Gastroesophageal sphincter (tissue), 4 donors: ENCODE data around the gene LST1. TPM values are rescaled to one million over a fixed set of nuclear protein-coding genes. Genes with fewer than 3 reads are reported as not detected.

Source experiments
- ATAC-seq: fragments of 150-250 bp; one replicate; pipeline ENCODE4 v1.9.1; 2016; ENCODE audit warnings: mild to moderate bottlenecking, moderate library complexity
- H3K27ac ChIP-seq, 4 donors: fragments of 200-600 bp; sonication (generic) in 3 of 4; 1 replicate in 3 of 4; 2 replicates in 1 of 4; pipeline ENCODE4 v1.5.1; 2016 to 2019
- H3K27me3 ChIP-seq: fragments of 200-600 bp; sonication (generic); one replicate; pipeline ENCODE4 v1.5.1; 2019
- H3K36me3 ChIP-seq, 2 donors: fragments of 200-600 bp; sonication (generic); one replicate each; pipeline ENCODE4 v1.5.1; 2019; ENCODE audit warnings: control low read depth in 1 of 2
- H3K4me1 ChIP-seq, 3 donors: fragments of 200-600 bp; sonication (generic); 1 replicate in 2 of 3; 2 replicates in 1 of 3; pipeline ENCODE4 v1.5.1; 2016 to 2019; ENCODE audit warnings: control low read depth in 2 of 3
- H3K4me3 ChIP-seq, 2 donors: fragments of 200-600 bp; sonication (generic); one replicate each; pipeline ENCODE4 v1.5.1; 2019; ENCODE audit warnings: mild to moderate bottlenecking in 1 of 2, moderate library complexity in 1 of 2
- H3K9me3 ChIP-seq, 3 donors: fragments of 200-600 bp; sonication (generic); one replicate each; pipeline ENCODE4 v1.5.1; 2017 to 2019; ENCODE audit warnings: control low read depth in 2 of 3
- CTCF ChIP-seq, 4 experiments: fragments of 200-600 bp in 2 of 4; fragments of 450-650 bp in 2 of 4; sonication (generic) in 1 of 4; IDR thresholded peaks; one replicate each; pipeline ENCODE4 v1.5.1; 2017 to 2019; ENCODE audit warnings: antibody characterized with exemption in 4 of 4, mild to moderate bottlenecking in 2 of 4, moderate library complexity in 2 of 4
- EP300 ChIP-seq: sonication (generic); formaldehyde crosslinking; IDR thresholded peaks from one replicate; pipeline ENCODE4 v1.6.1; 2017; ENCODE audit warnings: antibody characterized with exemption, mild to moderate bottlenecking
- POLR2A ChIP-seq, 2 donors: fragments of 450-650 bp; IDR thresholded peaks; one replicate each; pipeline ENCODE4 v1.6.1; 2017; ENCODE audit warnings: antibody characterized with exemption in 2 of 2, mild to moderate bottlenecking in 2 of 2, moderate library complexity in 1 of 2
- POLR2AphosphoS5 ChIP-seq: sonication (generic); formaldehyde crosslinking; IDR thresholded peaks from one replicate; pipeline ENCODE4 v1.6.1; 2017; ENCODE audit warnings: antibody characterized with exemption
- WGBS, 2 donors: methylation state at CpG; one replicate each; pipeline ENCODE4 v1.1.5; 2018; ENCODE audit warnings: low coverage in 1 of 2; 5-methylcytosine and 5-hydroxymethylcytosine counted together
- total RNA-seq, 4 donors: library from RNA; depleted of rRNA; stranded (reverse); fragments of >200 nt; gene quantifications; one replicate each; pipeline ENCODE4 v1.1.0, GENCODE V29; 2016

Gene LST1
- total RNA-seq, 4 donors from 2014 or later: 1.4 to 7.7 (median 6.9) TPM

GRCh38 chr6:31541658-31542521 is 44.2 kb upstream of the LST1 start, which contains the start of gene DDX39B:
DDX39B (minus strand) TSS chr6:31542003; CDS start chr6:31540532, 1,471 bp downstream.
- H3K9me3 ChIP-seq: no peaks in the 10 kb centered on the region
- peak within 1 kb of the TSS; percentile 76 to 92 for H3K4me3 ChIP-seq
- ATAC-seq: peak; percentile 95
- peaks cover 9 to 63% (median 30%) of the 10 kb centered on the region in 3 donors for H3K4me1 ChIP-seq
- TF ChIP-seq POLR2AphosphoS5 (peak; percentile 96), EP300 (no peak), CTCF (IDR thresholded peaks at IDR 0.05) (no peak), POLR2A (IDR thresholded peaks at IDR 0.05) (peak; percentile 62 to 67)
- WGBS, 2 donors: 0% methylated on average over 5 to 30 of the region's 43 CpGs
- peaks cover 0 to 36% of the 10 kb centered on the region in 2 donors for H3K36me3 ChIP-seq
- peak within 1 kb of the TSS; percentile 83 to 96 (median 94) for H3K27ac ChIP-seq
- no peaks in the 10 kb centered on the region for H3K27me3 ChIP-seq

- no peak for ATAC-seq
- Histone ChIP-seq H3K4me3 (no peak overlapping the region), H3K9me3 (no peaks in the 10 kb centered on the region), H3K27me3 (no peaks in the 10 kb centered on the region), H3K4me1 (peaks cover 13 to 61% (median 36%) of the 10 kb centered on the region in 3 donors), H3K36me3 (peaks cover 0 to 18% of the 10 kb centered on the region in 2 donors), H3K27ac (peak overlapping the region in 3 of 4 donors; percentile 15 to 96 (median 95))
- WGBS, 2 donors: 91 to 100% methylated on average over 5 to 6 of the region's 6 CpGs
- TF ChIP-seq POLR2A (IDR thresholded peaks at IDR 0.05) (no peak), CTCF (IDR thresholded peaks at IDR 0.05) (no peak), POLR2AphosphoS5 (no peak), EP300 (no peak)
These were observed 42.4 kb upstream of the LST1 start for GRCh38 chr6:31543639-31544038.

- no peak for ATAC-seq
- H3K9me3 ChIP-seq: no peaks in the 10 kb centered on the region
- H3K27ac ChIP-seq: no peak overlapping the region
- H3K4me3 ChIP-seq: no peak overlapping the region
- H3K4me1 ChIP-seq: peaks cover 6 to 57% (median 27%) of the 10 kb centered on the region in 3 donors
- no peak for TF ChIP-seq POLR2AphosphoS5
- no peak for TF ChIP-seq POLR2A (IDR thresholded peaks at IDR 0.05)
- TF ChIP-seq EP300: no peak
- no peak for TF ChIP-seq CTCF (IDR thresholded peaks at IDR 0.05)
- peaks cover 0 to 17% of the 10 kb centered on the region in 2 donors for H3K36me3 ChIP-seq
- WGBS, 2 donors: 56 to 69% methylated on average over 2 of the region's 2 CpGs
- H3K27me3 ChIP-seq: no peaks in the 10 kb centered on the region
These were observed 41.4 kb upstream of the LST1 start for GRCh38 chr6:31544676-31545075.

GRCh38 chr6:31545291-31545690 is 40.8 kb upstream of the LST1 start:
- Histone ChIP-seq H3K27me3 (no peaks in the 10 kb centered on the region), H3K9me3 (no peaks in the 10 kb centered on the region), H3K4me1 (peaks cover 4 to 54% (median 21%) of the 10 kb centered on the region in 3 donors), H3K36me3 (peaks cover 0 to 17% of the 10 kb centered on the region in 2 donors), H3K27ac (no peak overlapping the region), H3K4me3 (no peak overlapping the region)
- no peak for ATAC-seq
- TF ChIP-seq POLR2A (IDR thresholded peaks at IDR 0.05): no peak
- TF ChIP-seq CTCF (IDR thresholded peaks at IDR 0.05): no peak
- TF ChIP-seq EP300: no peak
- no peak for TF ChIP-seq POLR2AphosphoS5
- 61 to 82% methylated on average over 3 to 7 of the region's 7 CpGs for WGBS, 2 donors
